Activated CD8-positive, alpha-beta memory T cell treated with anti-CD3 and anti-CD28 coated beads, Interleukin-2, amount 10 ng/mL, durations not matched to agents 7 days and 5 days (primary cell): ENCODE results near the gene PLPP2. TPM values are rescaled to one million over a fixed set of nuclear protein-coding genes. Genes with fewer than 3 reads are reported as not detected.

Experiments used
- ATAC-seq: fragments of 150-1000 bp; cut with Tn5 transposase; one replicate; pipeline ENCODE4 v1.10.0; 2021; ENCODE audit warnings: moderate library complexity
- CTCF ChIA-PET: fragments of 350-600 bp; sonication (Branson Sonifier 250); formaldehyde crosslinking; loops from one replicate; lab custom pipeline; 2021; ENCODE audit warnings: antibody characterized with exemption; lab: Charles Lee
- DNase-seq: peaks from one replicate; pipeline ENCODE4 v3.0.0-alpha.2; 2020
- H3K27ac Mint-ChIP-seq: one replicate; pipeline ENCODE4 v1.8.0; 2021; ENCODE audit warnings: mild to moderate bottlenecking, mixed read lengths
- H3K27me3 Mint-ChIP-seq: one replicate; pipeline ENCODE4 v1.8.0; 2021; ENCODE audit warnings: mixed read lengths
- H3K36me3 Mint-ChIP-seq: one replicate; pipeline ENCODE4 v1.8.0; 2021; ENCODE audit warnings: mild to moderate bottlenecking, mixed read lengths
- H3K4me1 Mint-ChIP-seq: one replicate; pipeline ENCODE4 v1.8.0; 2021; ENCODE audit warnings: mixed read lengths
- H3K4me3 Mint-ChIP-seq: one replicate; pipeline ENCODE4 v1.8.0; 2021; ENCODE audit warnings: mild to moderate bottlenecking, moderate library complexity, mixed read lengths
- H3K9me3 Mint-ChIP-seq: one replicate; pipeline ENCODE4 v1.8.0; 2022; ENCODE audit warnings: low read depth, mixed read lengths
- total RNA-seq, 2 experiments: library from RNA; stranded (reverse); gene quantifications; one replicate each; pipeline ENCODE4 v1.2.3, GENCODE V29; 2021

Gene PLPP2
- total RNA-seq, 2 experiments from 2014 or later, result not detected

- H3K4me3 Mint-ChIP-seq, result no peak overlapping the region
- CTCF ChIA-PET, result interaction anchor here (1.5 to 1.8 kb wide), 2 partner anchors 26 to 217 kb away, joined by 5 to 6 read pairs; no protein-coding TSS in a partner anchor
Observed at GRCh38 chr19:293436-294110, 2.4 kb upstream of the PLPP2 start.

GRCh38 chr19:292951-293350, 1.7 kb upstream of the PLPP2 start:
- H3K36me3 Mint-ChIP-seq, result no peaks in the 10 kb centered on the region
- H3K27ac Mint-ChIP-seq, result no peak overlapping the region
- H3K9me3 Mint-ChIP-seq, result no peaks in the 10 kb centered on the region
- CTCF ChIA-PET, result interaction anchor here (0.9 to 1.8 kb wide), 3 partner anchors 26 to 218 kb away, joined by 3 to 6 read pairs (median 5); no protein-coding TSS in a partner anchor
- no peak overlapping the region for H3K4me3 Mint-ChIP-seq
- H3K27me3 Mint-ChIP-seq, result peaks cover 53% of the 10 kb centered on the region
- H3K4me1 Mint-ChIP-seq, result peaks cover 2% of the 10 kb centered on the region
- ATAC-seq, result no peak
- no peak for DNase-seq

More at GRCh38 chr19:293436-294110, 2.4 kb upstream of the PLPP2 start:
- DNase-seq (no peak), ATAC-seq (no peak)
- Mint-ChIP-seq H3K36me3 (no peaks in the 10 kb centered on the region), H3K9me3 (no peaks in the 10 kb centered on the region), H3K27ac (no peak overlapping the region), H3K4me1 (peaks cover 2% of the 10 kb centered on the region), H3K27me3 (peaks cover 53% of the 10 kb centered on the region)

- Mint-ChIP-seq H3K27ac (no peak overlapping the region), H3K4me1 (peaks cover 2% of the 10 kb centered on the region), H3K27me3 (peaks cover 54% of the 10 kb centered on the region), H3K36me3 (no peaks in the 10 kb centered on the region), H3K9me3 (no peaks in the 10 kb centered on the region), H3K4me3 (no peak overlapping the region)
- CTCF ChIA-PET, result interaction anchor here (0.9 kb wide), 1 partner anchor 214 kb away, joined by 3 read pairs; no protein-coding TSS in a partner anchor
- no peak for ATAC-seq
- no peak for DNase-seq
Observed at GRCh38 chr19:292281-292884, 1.2 kb upstream of the PLPP2 start.

GRCh38 chr19:291561-292280, 518 bp upstream of the PLPP2 start:
- H3K27ac Mint-ChIP-seq, result no peak overlapping the region
- ATAC-seq (no peak), DNase-seq (no peak)
- H3K9me3 Mint-ChIP-seq, result no peaks in the 10 kb centered on the region
- peaks cover 2% of the 10 kb centered on the region for H3K4me1 Mint-ChIP-seq
- CTCF ChIA-PET, result interaction anchor here (0.9 kb wide), 1 partner anchor 215 kb away, joined by 3 read pairs; no protein-coding TSS in a partner anchor
- H3K4me3 Mint-ChIP-seq, result no peak overlapping the region
- H3K36me3 Mint-ChIP-seq, result no peaks in the 10 kb centered on the region
- peaks cover 56% of the 10 kb centered on the region for H3K27me3 Mint-ChIP-seq

- H3K27ac Mint-ChIP-seq, result no peak overlapping the region
- DNase-seq (no peak), ATAC-seq (no peak)
- CTCF ChIA-PET, result no interaction called here
- H3K36me3 Mint-ChIP-seq, result no peaks in the 10 kb centered on the region
- H3K4me1 Mint-ChIP-seq, result peaks cover 2% of the 10 kb centered on the region
- no peaks in the 10 kb centered on the region for H3K9me3 Mint-ChIP-seq
- peaks cover 56% of the 10 kb centered on the region for H3K27me3 Mint-ChIP-seq
- no peak overlapping the region for H3K4me3 Mint-ChIP-seq
Observed at GRCh38 chr19:290372-291005, 714 bp downstream of the PLPP2 start.

GRCh38 chr19:289651-290371, 1.4 kb downstream of the PLPP2 start:
- Mint-ChIP-seq H3K27me3 (peaks cover 49% of the 10 kb centered on the region), H3K4me3 (no peak overlapping the region), H3K9me3 (no peaks in the 10 kb centered on the region), H3K27ac (no peak overlapping the region), H3K36me3 (no peaks in the 10 kb centered on the region), H3K4me1 (peaks cover 2% of the 10 kb centered on the region)
- CTCF ChIA-PET, result no interaction called here
- DNase-seq, result peak; percentile 48
- ATAC-seq, result peak; percentile 71

- peaks cover 40% of the 10 kb centered on the region for H3K27me3 Mint-ChIP-seq
- CTCF ChIA-PET, result no interaction called here
- no peaks in the 10 kb centered on the region for H3K9me3 Mint-ChIP-seq
- DNase-seq, result no peak
- peaks cover 2% of the 10 kb centered on the region for H3K4me1 Mint-ChIP-seq
- ATAC-seq, result no peak
- no peaks in the 10 kb centered on the region for H3K36me3 Mint-ChIP-seq
- H3K4me3 Mint-ChIP-seq, result no peak overlapping the region
- no peak overlapping the region for H3K27ac Mint-ChIP-seq
Observed at GRCh38 chr19:288911-289310, 2.3 kb downstream of the PLPP2 start.

GRCh38 chr19:287381-287871, 3.8 kb downstream of the PLPP2 start:
- Mint-ChIP-seq H3K27me3 (peaks cover 27% of the 10 kb centered on the region), H3K27ac (no peak overlapping the region), H3K4me3 (no peak overlapping the region), H3K4me1 (peaks cover 2% of the 10 kb centered on the region), H3K36me3 (no peaks in the 10 kb centered on the region), H3K9me3 (no peaks in the 10 kb centered on the region)
- no peak for ATAC-seq
- DNase-seq, result no peak
- CTCF ChIA-PET, result no interaction called here

GRCh38 chr19:283395-283794, 7.8 kb downstream of the PLPP2 start:
- CTCF ChIA-PET, result interaction anchor here (1.6 kb wide), 1 partner anchor 17 kb away, joined by 4 read pairs; no protein-coding TSS in a partner anchor
- H3K4me3 Mint-ChIP-seq, result no peak overlapping the region

GRCh38 chr19:282501-282900, 8.7 kb downstream of the PLPP2 start:
- no peak overlapping the region for H3K27ac Mint-ChIP-seq
- no peaks in the 10 kb centered on the region for H3K4me1 Mint-ChIP-seq
- H3K4me3 Mint-ChIP-seq, result no peak overlapping the region
- H3K9me3 Mint-ChIP-seq, result no peaks in the 10 kb centered on the region
- CTCF ChIA-PET, result no interaction called here
- H3K36me3 Mint-ChIP-seq, result no peaks in the 10 kb centered on the region
- no peak for ATAC-seq
- DNase-seq, result no peak
- peaks cover 11% of the 10 kb centered on the region for H3K27me3 Mint-ChIP-seq

More at GRCh38 chr19:283395-283794, 7.8 kb downstream of the PLPP2 start:
- no peak for ATAC-seq
- H3K27ac Mint-ChIP-seq, result no peak overlapping the region
- no peaks in the 10 kb centered on the region for H3K36me3 Mint-ChIP-seq
- H3K9me3 Mint-ChIP-seq, result no peaks in the 10 kb centered on the region
- DNase-seq, result no peak
- H3K4me1 Mint-ChIP-seq, result no peaks in the 10 kb centered on the region
- peaks cover 7% of the 10 kb centered on the region for H3K27me3 Mint-ChIP-seq

GRCh38 chr19:281992-282391, 9.2 kb downstream of the PLPP2 start:
- H3K36me3 Mint-ChIP-seq, result no peaks in the 10 kb centered on the region
- no peaks in the 10 kb centered on the region for H3K9me3 Mint-ChIP-seq
- H3K27me3 Mint-ChIP-seq, result peaks cover 13% of the 10 kb centered on the region
- no peak overlapping the region for H3K4me3 Mint-ChIP-seq
- ATAC-seq, result no peak
- CTCF ChIA-PET, result no interaction called here
- no peak for DNase-seq
- H3K4me1 Mint-ChIP-seq, result no peaks in the 10 kb centered on the region
- no peak overlapping the region for H3K27ac Mint-ChIP-seq

GRCh38 chr19:281156-281853, 9.9 kb downstream of the PLPP2 start:
- H3K9me3 Mint-ChIP-seq, result no peaks in the 10 kb centered on the region
- CTCF ChIA-PET, result no interaction called here

More at GRCh38 chr19:281156-281853, 9.9 kb downstream of the PLPP2 start:
- H3K4me3 Mint-ChIP-seq, result no peak overlapping the region
- no peak overlapping the region for H3K27ac Mint-ChIP-seq
- ATAC-seq, result no peak
- peaks cover 13% of the 10 kb centered on the region for H3K27me3 Mint-ChIP-seq
- DNase-seq, result no peak
- no peaks in the 10 kb centered on the region for H3K36me3 Mint-ChIP-seq
- no peaks in the 10 kb centered on the region for H3K4me1 Mint-ChIP-seq
